HEK293 (cell line): ENCODE results near the gene ADAMTS14.

Experiments used
- MYNN ChIP-seq: fragments of 450-650 bp; formaldehyde crosslinking; IDR thresholded peaks from 2 replicates; pipeline ENCODE4 v1.5.1; 2016; ENCODE audit warnings: missing biosample characterization, missing genetic modification characterization, borderline replicate concordance
- ZBTB21 ChIP-seq: fragments of 450-650 bp; formaldehyde crosslinking; IDR thresholded peaks from 2 replicates; pipeline ENCODE4 v1.5.1; 2017; ENCODE audit warnings: missing biosample characterization, missing genetic modification characterization
- ZEB2 ChIP-seq: fragments of 450-650 bp; formaldehyde crosslinking; IDR thresholded peaks from 2 replicates; pipeline ENCODE4 v1.5.1; 2016; ENCODE audit warnings: missing biosample characterization, missing genetic modification characterization
- ZNF140 ChIP-seq: fragments of 450-650 bp; formaldehyde crosslinking; IDR thresholded peaks from 2 replicates; pipeline ENCODE4 v1.5.1; 2016; ENCODE audit warnings: missing biosample characterization, missing genetic modification characterization
- ZNF184 ChIP-seq: fragments of 450-650 bp; IDR thresholded peaks from 2 replicates; pipeline ENCODE4 v1.5.1; 2018; ENCODE audit warnings: missing biosample characterization, mild to moderate bottlenecking, missing genetic modification characterization
- ZNF24 ChIP-seq: fragments of 450-650 bp; formaldehyde crosslinking; IDR thresholded peaks from 2 replicates; pipeline ENCODE4 v1.5.1; 2016; ENCODE audit warnings: missing biosample characterization, missing genetic modification characterization
- ZNF501 ChIP-seq: fragments of 450-650 bp; formaldehyde crosslinking; IDR thresholded peaks from 2 replicates; pipeline ENCODE4 v1.5.1; 2016; ENCODE audit warnings: missing biosample characterization, missing genetic modification characterization
- ZNF624 ChIP-seq: fragments of 450-650 bp; formaldehyde crosslinking; IDR thresholded peaks from 2 replicates; pipeline ENCODE4 v1.5.1; 2017; ENCODE audit warnings: missing biosample characterization, missing genetic modification characterization
- ZNF830 ChIP-seq: fragments of 450-650 bp; IDR thresholded peaks from 2 replicates; pipeline ENCODE4 v1.5.0; 2018; ENCODE audit warnings: missing biosample characterization, missing genetic modification characterization, low read depth, mild to moderate bottlenecking, moderate library complexity
- TF ChIP-seq, protein P1 (sequence below): fragments of 450-650 bp; formaldehyde crosslinking; IDR thresholded peaks from 2 replicates; pipeline ENCODE4 v1.5.1; 2017; ENCODE audit warnings: missing biosample characterization, mild to moderate bottlenecking, missing genetic modification characterization, moderate library complexity
- TF ChIP-seq, protein P2 (sequence below): fragments of 450-650 bp; formaldehyde crosslinking; IDR thresholded peaks from 2 replicates; pipeline ENCODE4 v1.5.1; 2016; ENCODE audit warnings: missing biosample characterization, missing genetic modification characterization
- TF ChIP-seq, protein P3 (sequence below): sonication (generic); formaldehyde crosslinking; IDR thresholded peaks from 2 replicates; pipeline ENCODE4 v1.8.1; 2022; ENCODE audit warnings: mild to moderate bottlenecking, moderate library complexity, missing genetic modification reagents

DNA sequence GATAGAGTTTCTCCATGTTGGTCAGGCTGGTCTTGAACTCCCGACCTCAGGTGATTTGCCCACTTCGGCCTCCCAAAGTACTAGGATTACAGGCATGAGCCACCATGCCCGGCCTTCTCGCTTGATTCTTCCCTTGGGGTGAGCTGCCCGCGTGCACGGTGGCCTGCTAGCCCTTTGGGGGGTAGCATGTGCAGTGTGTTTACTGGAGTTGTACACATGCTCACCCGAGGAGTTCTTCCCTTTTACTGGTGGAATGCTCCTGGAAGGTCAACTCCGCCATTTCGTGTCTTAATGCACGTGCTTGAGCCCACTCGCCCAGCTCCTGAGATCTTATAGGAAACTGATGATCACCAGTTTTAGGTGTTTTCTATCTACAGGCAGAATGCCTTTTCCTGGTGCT lies 17.0 kb upstream of the ADAMTS14 start:
- TF ChIP-seq, protein P1, sequence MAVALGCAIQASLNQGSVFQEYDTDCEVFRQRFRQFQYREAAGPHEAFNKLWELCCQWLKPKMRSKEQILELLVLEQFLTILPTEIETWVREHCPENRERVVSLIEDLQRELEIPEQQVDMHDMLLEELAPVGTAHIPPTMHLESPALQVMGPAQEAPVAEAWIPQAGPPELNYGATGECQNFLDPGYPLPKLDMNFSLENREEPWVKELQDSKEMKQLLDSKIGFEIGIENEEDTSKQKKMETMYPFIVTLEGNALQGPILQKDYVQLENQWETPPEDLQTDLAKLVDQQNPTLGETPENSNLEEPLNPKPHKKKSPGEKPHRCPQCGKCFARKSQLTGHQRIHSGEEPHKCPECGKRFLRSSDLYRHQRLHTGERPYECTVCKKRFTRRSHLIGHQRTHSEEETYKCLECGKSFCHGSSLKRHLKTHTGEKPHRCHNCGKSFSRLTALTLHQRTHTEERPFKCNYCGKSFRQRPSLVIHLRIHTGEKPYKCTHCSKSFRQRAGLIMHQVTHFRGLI: no peak
- TF ChIP-seq ZNF830 (no peak), ZNF24 (no peak), ZEB2 (tag by site-specific recombination) (no peak), ZBTB21 (tag by site-specific recombination) (no peak), ZNF624 (no peak), MYNN (no peak), ZNF184 (tag by site-specific recombination) (no peak), ZNF140 (tag by site-specific recombination) (no peak), ZNF501 (tag by site-specific recombination) (no peak)
- TF ChIP-seq, protein P2, sequence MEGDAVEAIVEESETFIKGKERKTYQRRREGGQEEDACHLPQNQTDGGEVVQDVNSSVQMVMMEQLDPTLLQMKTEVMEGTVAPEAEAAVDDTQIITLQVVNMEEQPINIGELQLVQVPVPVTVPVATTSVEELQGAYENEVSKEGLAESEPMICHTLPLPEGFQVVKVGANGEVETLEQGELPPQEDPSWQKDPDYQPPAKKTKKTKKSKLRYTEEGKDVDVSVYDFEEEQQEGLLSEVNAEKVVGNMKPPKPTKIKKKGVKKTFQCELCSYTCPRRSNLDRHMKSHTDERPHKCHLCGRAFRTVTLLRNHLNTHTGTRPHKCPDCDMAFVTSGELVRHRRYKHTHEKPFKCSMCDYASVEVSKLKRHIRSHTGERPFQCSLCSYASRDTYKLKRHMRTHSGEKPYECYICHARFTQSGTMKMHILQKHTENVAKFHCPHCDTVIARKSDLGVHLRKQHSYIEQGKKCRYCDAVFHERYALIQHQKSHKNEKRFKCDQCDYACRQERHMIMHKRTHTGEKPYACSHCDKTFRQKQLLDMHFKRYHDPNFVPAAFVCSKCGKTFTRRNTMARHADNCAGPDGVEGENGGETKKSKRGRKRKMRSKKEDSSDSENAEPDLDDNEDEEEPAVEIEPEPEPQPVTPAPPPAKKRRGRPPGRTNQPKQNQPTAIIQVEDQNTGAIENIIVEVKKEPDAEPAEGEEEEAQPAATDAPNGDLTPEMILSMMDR (tag by site-specific recombination): no peak
- TF ChIP-seq, protein P3, sequence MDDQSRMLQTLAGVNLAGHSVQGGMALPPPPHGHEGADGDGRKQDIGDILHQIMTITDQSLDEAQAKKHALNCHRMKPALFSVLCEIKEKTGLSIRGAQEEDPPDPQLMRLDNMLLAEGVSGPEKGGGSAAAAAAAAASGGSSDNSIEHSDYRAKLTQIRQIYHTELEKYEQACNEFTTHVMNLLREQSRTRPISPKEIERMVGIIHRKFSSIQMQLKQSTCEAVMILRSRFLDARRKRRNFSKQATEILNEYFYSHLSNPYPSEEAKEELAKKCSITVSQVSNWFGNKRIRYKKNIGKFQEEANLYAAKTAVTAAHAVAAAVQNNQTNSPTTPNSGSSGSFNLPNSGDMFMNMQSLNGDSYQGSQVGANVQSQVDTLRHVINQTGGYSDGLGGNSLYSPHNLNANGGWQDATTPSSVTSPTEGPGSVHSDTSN (CRISPR knock-in tag): no peak
